CD4-positive, alpha-beta T cell treated with Interleukin-4 for 1 hour (primary cell): ENCODE results near the gene CYP39A1.
A peak's percentile ranks its signal among the peaks of the same experiment; 100 is the strongest.
"Not testable (repeated sequence)": the region's sequence is repeated elsewhere in the genome, so short reads cannot be mapped to it uniquely, and the experiment has no call there.

Experiments
- DNase-seq, 2 donors: peaks; one replicate each; pipeline ENCODE4 v3.0.0-alpha.2; 2020 to 2022

CYP39A1 gene

DNA sequence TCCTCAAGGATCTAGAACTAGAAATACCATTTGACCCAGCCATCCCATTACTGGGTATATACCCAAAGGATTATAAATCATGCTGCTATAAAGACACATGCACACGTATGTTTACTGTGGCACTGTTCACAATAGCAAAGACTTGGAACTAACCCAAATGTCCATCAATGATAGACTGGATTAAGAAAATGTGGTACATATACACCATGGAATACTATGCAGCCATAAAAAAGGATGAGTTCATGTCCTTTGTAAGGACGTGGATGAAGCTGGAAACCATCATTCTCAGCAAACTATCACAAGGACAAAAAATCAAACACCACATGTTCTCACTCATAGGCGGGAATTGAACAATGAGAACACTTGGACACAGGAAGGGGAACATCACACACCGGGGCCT, 4.5 kb downstream of the CYP39A1 start:
- not testable (repeated sequence) for DNase-seq

GRCh38 chr6:46645265-46645664, 7.4 kb downstream of the CYP39A1 start:
- no peak for DNase-seq

- no peak for DNase-seq
These were observed 9.5 kb downstream of the CYP39A1 start for GRCh38 chr6:46642928-46643751.

DNA sequence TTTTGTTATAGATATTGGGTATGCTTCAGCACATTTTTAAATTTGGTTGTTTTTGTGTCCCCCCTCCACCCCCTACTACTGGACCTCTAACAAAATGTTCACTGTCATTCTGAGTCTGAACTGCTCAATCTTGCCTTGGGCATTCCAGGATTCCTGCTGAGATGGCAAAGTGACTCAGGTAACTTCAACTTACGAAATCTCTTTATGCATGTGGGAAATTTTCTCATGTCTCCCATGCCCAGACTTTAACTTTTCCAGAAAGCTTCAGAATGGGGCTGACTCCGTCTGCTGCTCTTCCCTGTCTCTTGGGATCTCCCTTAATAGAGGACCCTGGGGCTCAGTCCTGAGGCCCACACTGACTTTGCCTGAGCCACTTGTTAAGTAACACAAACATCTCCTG, 14.0 kb downstream of the CYP39A1 start:
- DNase-seq: no peak

- no peak for DNase-seq
These were observed 14.7 kb downstream of the CYP39A1 start for GRCh38 chr6:46637933-46638332.

- DNase-seq: no peak
These were observed 15.5 kb downstream of the CYP39A1 start for GRCh38 chr6:46637145-46637544.

- no peak for DNase-seq
These were observed 17.2 kb downstream of the CYP39A1 start for GRCh38 chr6:46635462-46635861.

- DNase-seq: no peak
These were observed 20.6 kb downstream of the CYP39A1 start for GRCh38 chr6:46632053-46632452.

- DNase-seq: no peak
These were observed 22.9 kb downstream of the CYP39A1 start for GRCh38 chr6:46629691-46630090.

- no peak for DNase-seq
These were observed 23.6 kb downstream of the CYP39A1 start for GRCh38 chr6:46628976-46629375.

- DNase-seq: no peak
These were observed 24.1 kb downstream of the CYP39A1 start for GRCh38 chr6:46628498-46628897.

GRCh38 chr6:46626976-46627375, 25.6 kb downstream of the CYP39A1 start:
- DNase-seq: no peak

GRCh38 chr6:46626228-46626909, 26.2 kb downstream of the CYP39A1 start:
- DNase-seq: peak in 1 of 2 donors; percentile 38

GRCh38 chr6:46618726-46619125, 33.9 kb downstream of the CYP39A1 start:
- DNase-seq: no peak

DNA sequence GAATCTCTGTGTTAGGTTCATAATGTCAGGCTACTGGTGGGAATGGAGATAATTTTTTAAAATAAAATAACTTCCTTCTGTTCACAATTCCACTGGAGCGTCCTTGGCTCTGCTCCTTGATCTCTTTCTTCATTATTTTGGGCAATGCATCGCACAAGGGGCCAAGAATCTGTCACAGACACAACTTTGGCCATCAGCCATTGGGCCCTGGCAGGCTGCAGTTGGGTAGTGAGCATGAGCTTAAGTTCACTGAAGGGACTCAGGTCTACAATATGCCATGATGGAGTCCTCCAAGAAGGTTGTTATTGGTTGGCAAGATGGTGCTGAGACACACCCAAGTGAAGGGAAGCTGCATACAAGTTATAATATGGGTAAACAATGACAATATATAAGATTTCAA, 40.0 kb downstream of the CYP39A1 start:
- no peak for DNase-seq

DNA sequence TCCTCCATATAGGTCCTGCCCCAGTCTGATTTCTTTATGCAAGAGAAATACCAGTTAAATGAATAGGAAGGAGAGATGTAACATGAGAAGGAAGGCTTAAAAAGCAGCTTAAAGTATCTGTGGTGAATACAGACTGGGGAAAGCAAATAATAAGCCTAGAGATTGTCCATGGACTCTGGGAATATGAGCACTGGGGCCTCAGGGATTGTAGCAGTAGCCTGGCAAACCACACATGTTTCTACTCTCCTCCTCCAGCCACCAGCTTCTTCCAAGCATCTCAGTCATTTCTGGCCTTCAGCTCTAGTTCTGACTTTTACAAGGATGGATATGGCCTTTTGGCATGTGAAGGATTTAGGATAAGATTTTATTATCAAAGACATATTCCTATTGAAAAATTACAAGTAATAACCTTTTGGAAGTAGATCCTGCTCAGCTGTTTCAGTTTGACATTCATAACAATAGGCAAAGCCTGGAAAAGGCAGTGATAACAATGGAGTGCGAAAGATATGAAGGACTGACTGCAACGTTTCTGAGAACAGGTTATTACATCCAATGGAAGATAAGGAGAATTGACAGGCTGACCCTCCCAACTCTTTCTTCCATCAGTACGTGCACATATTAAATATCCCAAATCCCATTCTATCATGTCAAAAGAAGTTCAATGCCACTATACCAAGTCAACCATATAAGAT, 41.6 kb downstream of the CYP39A1 start:
- no peak for DNase-seq

DNA sequence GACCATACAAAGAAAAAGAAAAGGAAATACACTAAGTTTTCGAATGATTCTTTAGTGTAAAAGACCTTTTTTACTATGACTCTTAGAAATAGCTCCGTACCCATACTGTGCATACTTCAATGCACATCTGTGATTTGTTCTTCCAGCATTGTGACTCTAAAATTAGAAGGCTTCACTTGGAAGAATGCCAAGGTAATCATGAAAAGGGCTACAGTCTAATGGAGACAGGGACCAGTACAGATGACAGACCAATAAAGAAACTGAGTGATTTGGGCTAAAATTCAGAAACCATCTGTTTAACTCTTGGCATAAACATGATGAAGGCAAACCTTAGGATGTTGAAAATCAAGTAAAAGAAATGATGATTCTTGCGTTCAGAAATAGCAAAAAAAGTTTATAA, 46.3 kb downstream of the CYP39A1 start:
- no peak for DNase-seq

GRCh38 chr6:46605091-46605797, 47.4 kb downstream of the CYP39A1 start:
- DNase-seq: no peak

DNA sequence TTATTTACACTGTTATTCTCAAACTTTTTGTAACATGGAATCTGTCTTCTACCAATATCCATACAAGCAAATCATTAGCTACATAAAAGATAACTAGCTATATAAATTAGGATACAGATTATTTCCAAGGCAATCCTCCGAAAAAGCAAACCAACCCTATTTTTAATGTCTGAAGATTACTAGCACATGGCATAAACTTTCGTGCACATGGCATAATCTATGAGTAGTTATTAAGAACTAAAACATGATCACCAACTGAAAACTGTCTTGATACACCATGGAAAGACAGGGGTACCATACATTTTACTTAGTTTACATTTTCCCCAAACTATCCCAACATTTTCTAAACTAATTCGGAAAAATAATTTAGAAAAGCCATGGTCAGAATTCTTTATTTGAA, 54.4 kb downstream of the CYP39A1 start:
- DNase-seq: no peak

DNA sequence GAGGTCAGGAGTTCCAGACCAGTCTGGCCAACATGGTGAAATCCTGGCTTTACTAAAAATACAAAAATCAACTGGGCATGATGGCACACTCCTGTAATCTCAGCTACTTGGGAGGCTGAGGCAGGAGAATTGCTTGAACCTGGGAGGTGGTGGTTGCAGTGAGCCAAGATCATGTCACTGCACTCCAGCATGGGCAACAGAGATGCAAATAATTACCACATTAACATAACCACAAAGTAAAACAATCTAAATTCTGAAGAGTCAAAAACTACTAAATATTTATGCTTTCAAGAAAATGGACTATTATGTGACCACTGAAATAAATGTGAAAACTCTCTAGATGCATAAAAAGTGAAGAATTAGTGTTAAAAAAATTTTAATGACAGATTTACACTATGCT, 59.9 kb downstream of the CYP39A1 start:
- DNase-seq: no peak

DNA sequence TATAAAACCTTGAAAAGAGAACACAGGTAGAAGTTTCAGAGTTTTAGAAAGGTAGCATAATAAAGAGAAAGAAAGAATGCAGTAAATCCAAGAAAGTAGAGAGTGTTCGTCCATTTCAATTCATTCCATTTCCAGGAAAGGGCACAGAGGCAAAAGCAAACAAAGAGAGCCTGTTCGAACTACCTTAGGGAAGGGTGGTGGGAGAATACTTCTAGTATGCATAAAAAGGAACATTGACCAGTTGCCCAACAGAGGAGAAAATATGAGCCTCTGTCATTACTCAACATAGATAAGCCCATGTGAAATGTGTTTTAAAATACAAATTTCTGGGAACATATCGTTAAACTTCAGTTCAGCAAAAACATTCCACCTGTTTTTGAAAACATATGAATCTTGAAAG, 60.6 kb downstream of the CYP39A1 start:
- DNase-seq: no peak

- DNase-seq: no peak
These were observed 61.9 kb downstream of the CYP39A1 start for GRCh38 chr6:46590765-46591164.

DNA sequence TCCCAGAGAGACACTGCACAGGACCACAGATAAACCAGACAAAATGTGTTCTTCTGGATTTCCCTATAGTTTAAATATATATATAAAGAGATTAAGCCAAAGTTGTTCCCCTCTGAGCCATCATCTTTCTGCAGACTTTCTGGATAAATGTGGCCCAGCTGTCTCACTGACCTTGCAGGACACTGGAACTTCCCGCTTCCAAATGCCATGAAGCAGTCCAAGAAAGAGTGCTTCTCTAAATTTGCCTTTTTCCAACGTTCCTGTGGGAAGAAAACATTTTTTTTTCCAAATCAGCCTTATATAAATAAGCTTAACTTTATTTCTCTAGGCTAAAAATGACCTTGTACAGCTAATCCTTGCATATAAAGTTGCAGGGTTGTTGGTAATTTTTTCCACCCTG, 65.7 kb downstream of the CYP39A1 start:
- DNase-seq: no peak
